Activated CD8-positive, alpha-beta memory T cell treated with anti-CD3 and anti-CD28 coated beads for 36 hours (primary cell): ENCODE data around the gene BHLHA15. TPM values are rescaled to one million over a fixed set of nuclear protein-coding genes. Genes with fewer than 3 reads are reported as not detected.

Source experiments
- CTCF ChIA-PET: fragments of 350-600 bp; sonication (Branson Sonifier 250); formaldehyde crosslinking; loops from one replicate; lab custom pipeline; 2021; ENCODE audit warnings: antibody characterized with exemption; lab: Charles Lee
- POLR2A ChIA-PET: fragments of 350-600 bp; sonication (Branson Sonifier 250); formaldehyde crosslinking; loops from one replicate; lab custom pipeline; 2021; ENCODE audit warnings: antibody characterized with exemption; lab: Charles Lee
- total RNA-seq, 2 experiments: library from RNA; stranded (reverse); gene quantifications; one replicate each; pipeline ENCODE4 v1.2.3, GENCODE V29; 2021

BHLHA15 gene
- total RNA-seq, 2 experiments from 2014 or later: 0.36 to 0.82 TPM

- POLR2A ChIA-PET: interaction anchor here (1.6 kb wide), 1 partner anchor 50 kb away, joined by 4 read pairs; no protein-coding TSS in a partner anchor
Observed at GRCh38 chr7:98252425-98253054, 41.3 kb downstream of the BHLHA15 start.

DNA sequence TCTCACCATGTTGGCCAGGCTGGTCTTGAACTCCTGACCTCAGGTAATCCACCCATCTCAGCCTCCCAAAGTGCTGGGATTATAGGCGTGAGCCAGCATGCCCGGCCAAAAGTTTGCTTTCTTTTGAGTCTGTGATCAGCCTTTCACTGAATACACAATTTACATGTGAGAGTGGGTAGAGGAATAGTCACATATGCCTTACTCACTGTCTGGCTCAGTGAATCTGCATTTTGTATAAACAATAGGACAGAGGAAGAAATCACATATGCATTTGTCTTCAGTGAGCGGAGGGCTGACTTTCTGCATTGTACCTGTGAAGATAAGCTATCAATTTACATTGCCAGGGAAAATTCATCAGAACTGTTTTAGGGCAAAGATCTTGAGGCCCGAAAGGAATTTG is 43.3 kb downstream of the BHLHA15 start:
- CTCF ChIA-PET: no interaction called here
- POLR2A ChIA-PET: no interaction called here

More at GRCh38 chr7:98252425-98253054, 41.3 kb downstream of the BHLHA15 start:
- CTCF ChIA-PET: no interaction called here

GRCh38 chr7:98254951-98255610 is 43.8 kb downstream of the BHLHA15 start:
- POLR2A ChIA-PET: no interaction called here
- CTCF ChIA-PET: no interaction called here

GRCh38 chr7:98256431-98256830 is 45.2 kb downstream of the BHLHA15 start:
- POLR2A ChIA-PET: no interaction called here
- CTCF ChIA-PET: interaction anchor here (0.6 kb wide), 1 partner anchor 85 kb away, joined by 3 read pairs; no protein-coding TSS in a partner anchor

DNA sequence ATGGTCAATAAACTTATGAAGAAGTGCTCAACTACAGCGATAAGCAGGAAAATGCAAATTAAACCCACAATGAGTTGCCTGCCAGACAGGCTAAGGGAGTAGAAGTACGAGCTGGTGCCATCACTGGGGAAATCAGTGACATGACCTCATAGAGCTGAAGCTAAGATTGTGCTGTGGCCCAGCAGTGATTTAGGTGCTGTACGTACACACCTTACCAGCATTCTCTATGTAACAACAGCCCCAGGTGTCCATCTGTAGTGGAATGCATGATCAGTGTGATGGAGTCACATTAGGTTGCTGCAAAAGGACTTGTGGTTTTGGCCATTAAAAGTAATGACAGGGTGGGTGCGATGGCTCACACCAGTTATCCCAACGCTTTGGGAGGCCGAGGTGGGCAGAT is 46.5 kb downstream of the BHLHA15 start:
- POLR2A ChIA-PET: no interaction called here
- CTCF ChIA-PET: interaction anchor here (0.7 kb wide), 1 partner anchor 21 kb away, joined by 3 read pairs; no protein-coding TSS in a partner anchor

Other genes starting within 250 kb of the BHLHA15 start
- not detected for gene OCM2, start 221.2 kb upstream of the BHLHA15 start, total RNA-seq
- 10 to 100 TPM; 13.7 to 14.7 TPM for gene LMTK2, start 104.6 kb upstream of the BHLHA15 start, total RNA-seq
- gene TECPR1, start 40.8 kb downstream of the BHLHA15 start, total RNA-seq: 10 to 100 TPM; 25.6 to 32.7 TPM
- 10 to 100 TPM; 57.0 to 59.3 TPM for gene BRI3, start 70.2 kb downstream of the BHLHA15 start, total RNA-seq
- gene BAIAP2L1, start 189.7 kb downstream of the BHLHA15 start, total RNA-seq: under 1 TPM; 0.63 to 0.82 TPM